HepG2 (cell line): ENCODE data around the gene IGFBP6. TPM values are rescaled to one million over a fixed set of nuclear protein-coding genes. Genes with fewer than 3 reads are reported as not detected.

Experiments used
- BATF2 ChIP-seq: sonication (generic); formaldehyde crosslinking; IDR thresholded peaks from 2 replicates; pipeline ENCODE4 v1.8.0; 2022; ENCODE audit warnings: mild to moderate bottlenecking, missing genetic modification reagents, moderate library complexity
- DNMT1 ChIP-seq: sonication (generic); formaldehyde crosslinking; IDR thresholded peaks from 2 replicates; pipeline ENCODE4 v1.5.1; 2020; ENCODE audit warnings: mild to moderate bottlenecking, missing genetic modification reagents
- EEA1 ChIP-seq: sonication (generic); formaldehyde crosslinking; IDR thresholded peaks from 2 replicates; pipeline ENCODE4 v1.5.1; 2020; ENCODE audit warnings: mild to moderate bottlenecking, missing genetic modification reagents, borderline replicate concordance
- FOXK2 ChIP-seq: fragments of 450-650 bp; IDR thresholded peaks from 2 replicates; pipeline ENCODE4 v1.6.1; 2016
- HCFC1 ChIP-seq: fragments of 150-350 bp; IDR thresholded peaks from 2 replicates; pipeline ENCODE4 v1.6.1; 2014; ENCODE audit warnings: low read depth, low read length
- NBN ChIP-seq: fragments of 450-650 bp; conservative IDR thresholded peaks from 2 replicates; pipeline ENCODE4 v1.6.1; 2017
- RNF219 ChIP-seq: sonication (generic); formaldehyde crosslinking; IDR thresholded peaks from 2 replicates; pipeline ENCODE4 v1.5.0; 2020; ENCODE audit warnings: mild to moderate bottlenecking, missing genetic modification reagents
- TP53 ChIP-seq: sonication (generic); formaldehyde crosslinking; conservative IDR thresholded peaks from 2 replicates; pipeline ENCODE4 v1.4.0; 2020; ENCODE audit warnings: missing genetic modification reagents
- ZBTB49 ChIP-seq: sonication (generic); formaldehyde crosslinking; IDR thresholded peaks from 2 replicates; pipeline ENCODE4 v1.4.0; 2020; ENCODE audit warnings: missing genetic modification reagents, borderline replicate concordance
- ZNF251 ChIP-seq: sonication (generic); formaldehyde crosslinking; IDR thresholded peaks from 2 replicates; pipeline ENCODE4 v1.9.0; 2021; ENCODE audit warnings: mild to moderate bottlenecking, missing genetic modification reagents
- ZNF704 ChIP-seq: sonication (generic); formaldehyde crosslinking; IDR thresholded peaks from 2 replicates; pipeline ENCODE4 v1.8.1; 2023; ENCODE audit warnings: mild to moderate bottlenecking, inconsistent platforms, moderate library complexity, missing genetic modification reagents, borderline replicate concordance
- ZNF75D ChIP-seq: sonication (generic); formaldehyde crosslinking; IDR thresholded peaks from 2 replicates; pipeline ENCODE4 v1.8.1; 2023; ENCODE audit warnings: missing genetic modification reagents, mild to moderate bottlenecking, borderline replicate concordance
- ZNF816 ChIP-seq: sonication (generic); formaldehyde crosslinking; IDR thresholded peaks from 2 replicates; pipeline ENCODE4 v1.8.0; 2022; ENCODE audit warnings: missing genetic modification reagents, mild to moderate bottlenecking, borderline replicate concordance
- polyA plus RNA-seq, 8 experiments: library from polyadenylated mRNA; depleted of rRNA in 3 of 8; stranded (reverse) in 7 of 8; unstranded in 1 of 8; fragments of >200 nt; fragmentation: Illumina TruSeq in 4 of 8; extraction: Trizol in 4 of 8; gene quantifications; 2 replicates each; pipeline versions ENCODE4 v1.2.1 to v1.2.3, GENCODE V29; 2011 to 2016; ENCODE audit warnings: low read depth in 4 of 8, missing spikeins in 1 of 8, mixed read lengths in 1 of 8; ENCODE audit not compliant: insufficient read depth in 1 of 8
- total RNA-seq, 5 experiments: library from RNA; depleted of rRNA; stranded (reverse); fragments of >200 nt; fragmentation: Illumina TruSeq; extraction: Trizol; gene quantifications; 2 replicates each; pipeline ENCODE4 v1.2.3, GENCODE V29; 2016; ENCODE audit warnings: low read depth in 1 of 5
- TF ChIP-seq, protein P1 (sequence below): sonication (generic); formaldehyde crosslinking; conservative IDR thresholded peaks from 2 replicates; pipeline ENCODE4 v1.4.0; 2020; ENCODE audit warnings: missing genetic modification reagents
- TF ChIP-seq, protein P2 (sequence below): IDR thresholded peaks from 2 replicates; pipeline ENCODE4 v1.6.1; 2016; ENCODE audit warnings: missing genetic modification reagents, missing compliant biosample characterization
- TF ChIP-seq, protein P3 (sequence below): sonication (generic); formaldehyde crosslinking; IDR thresholded peaks from 2 replicates; pipeline ENCODE4 v1.5.1; 2020; ENCODE audit warnings: missing genetic modification reagents, mild to moderate bottlenecking, borderline replicate concordance

Gene IGFBP6
- total and polyA plus RNA-seq, 2 of the 13 experiments (the other 11 are each of a cell fraction or from before 2014, with no cell fraction given): 3.9 to 25.2 TPM

DNA sequence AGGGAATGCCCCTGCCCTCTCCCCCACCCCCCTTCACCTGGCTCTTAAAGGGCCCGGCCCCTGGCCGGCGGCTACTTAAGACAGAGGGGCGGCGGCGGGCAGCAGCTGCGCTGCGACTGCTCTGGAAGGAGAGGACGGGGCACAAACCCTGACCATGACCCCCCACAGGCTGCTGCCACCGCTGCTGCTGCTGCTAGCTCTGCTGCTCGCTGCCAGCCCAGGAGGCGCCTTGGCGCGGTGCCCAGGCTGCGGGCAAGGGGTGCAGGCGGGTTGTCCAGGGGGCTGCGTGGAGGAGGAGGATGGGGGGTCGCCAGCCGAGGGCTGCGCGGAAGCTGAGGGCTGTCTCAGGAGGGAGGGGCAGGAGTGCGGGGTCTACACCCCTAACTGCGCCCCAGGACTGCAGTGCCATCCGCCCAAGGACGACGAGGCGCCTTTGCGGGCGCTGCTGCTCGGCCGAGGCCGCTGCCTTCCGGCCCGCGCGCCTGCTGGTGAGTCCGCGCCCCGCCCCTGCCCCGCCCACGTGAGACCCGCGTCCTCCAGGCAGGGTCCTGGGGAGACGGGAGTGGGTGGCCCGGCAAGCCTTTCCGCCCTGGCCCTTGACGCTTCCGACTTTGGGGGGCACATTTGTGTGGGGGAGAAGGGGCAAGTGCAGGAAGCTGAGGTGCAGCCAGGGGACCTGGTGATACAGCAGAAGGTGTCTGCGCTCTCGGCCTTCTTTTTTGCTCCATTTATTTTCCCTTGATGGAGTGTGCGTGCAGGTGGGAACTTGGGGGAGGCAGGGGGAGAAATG is at the start of gene IGFBP6 (continued):
- TF ChIP-seq NBN (no peak), ZBTB49 (CRISPR knock-in tag) (no peak), HCFC1 (no peak), DNMT1 (no peak), EEA1 (CRISPR knock-in tag) (peak; percentile 47; the same call in 1 of the 2 replicates), FOXK2 (no peak), BATF2 (peak; percentile 71; the same call in 1 of the 2 replicates), RNF219 (no peak), ZNF75D (CRISPR knock-in tag) (no peak), ZNF816 (CRISPR knock-in tag) (no peak), TP53 (CRISPR knock-in tag) (no peak), ZNF251 (no peak), ZNF704 (CRISPR knock-in tag) (peak; percentile 41; the same call in 1 of the 2 replicates)
- TF ChIP-seq, protein P1, sequence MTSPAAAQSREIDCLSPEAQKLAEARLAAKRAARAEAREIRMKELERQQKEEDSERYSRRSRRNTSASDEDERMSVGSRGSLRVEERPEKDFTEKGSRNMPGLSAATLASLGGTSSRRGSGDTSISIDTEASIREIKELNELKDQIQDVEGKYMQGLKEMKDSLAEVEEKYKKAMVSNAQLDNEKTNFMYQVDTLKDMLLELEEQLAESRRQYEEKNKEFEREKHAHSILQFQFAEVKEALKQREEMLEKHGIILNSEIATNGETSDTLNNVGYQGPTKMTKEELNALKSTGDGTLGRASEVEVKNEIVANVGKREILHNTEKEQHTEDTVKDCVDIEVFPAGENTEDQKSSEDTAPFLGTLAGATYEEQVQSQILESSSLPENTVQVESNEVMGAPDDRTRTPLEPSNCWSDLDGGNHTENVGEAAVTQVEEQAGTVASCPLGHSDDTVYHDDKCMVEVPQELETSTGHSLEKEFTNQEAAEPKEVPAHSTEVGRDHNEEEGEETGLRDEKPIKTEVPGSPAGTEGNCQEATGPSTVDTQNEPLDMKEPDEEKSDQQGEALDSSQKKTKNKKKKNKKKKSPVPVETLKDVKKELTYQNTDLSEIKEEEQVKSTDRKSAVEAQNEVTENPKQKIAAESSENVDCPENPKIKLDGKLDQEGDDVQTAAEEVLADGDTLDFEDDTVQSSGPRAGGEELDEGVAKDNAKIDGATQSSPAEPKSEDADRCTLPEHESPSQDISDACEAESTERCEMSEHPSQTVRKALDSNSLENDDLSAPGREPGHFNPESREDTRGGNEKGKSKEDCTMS (CRISPR knock-in tag): no peak
- TF ChIP-seq, protein P2, sequence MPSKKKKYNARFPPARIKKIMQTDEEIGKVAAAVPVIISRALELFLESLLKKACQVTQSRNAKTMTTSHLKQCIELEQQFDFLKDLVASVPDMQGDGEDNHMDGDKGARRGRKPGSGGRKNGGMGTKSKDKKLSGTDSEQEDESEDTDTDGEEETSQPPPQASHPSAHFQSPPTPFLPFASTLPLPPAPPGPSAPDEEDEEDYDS (CRISPR knock-in tag): no peak
- TF ChIP-seq, protein P3, sequence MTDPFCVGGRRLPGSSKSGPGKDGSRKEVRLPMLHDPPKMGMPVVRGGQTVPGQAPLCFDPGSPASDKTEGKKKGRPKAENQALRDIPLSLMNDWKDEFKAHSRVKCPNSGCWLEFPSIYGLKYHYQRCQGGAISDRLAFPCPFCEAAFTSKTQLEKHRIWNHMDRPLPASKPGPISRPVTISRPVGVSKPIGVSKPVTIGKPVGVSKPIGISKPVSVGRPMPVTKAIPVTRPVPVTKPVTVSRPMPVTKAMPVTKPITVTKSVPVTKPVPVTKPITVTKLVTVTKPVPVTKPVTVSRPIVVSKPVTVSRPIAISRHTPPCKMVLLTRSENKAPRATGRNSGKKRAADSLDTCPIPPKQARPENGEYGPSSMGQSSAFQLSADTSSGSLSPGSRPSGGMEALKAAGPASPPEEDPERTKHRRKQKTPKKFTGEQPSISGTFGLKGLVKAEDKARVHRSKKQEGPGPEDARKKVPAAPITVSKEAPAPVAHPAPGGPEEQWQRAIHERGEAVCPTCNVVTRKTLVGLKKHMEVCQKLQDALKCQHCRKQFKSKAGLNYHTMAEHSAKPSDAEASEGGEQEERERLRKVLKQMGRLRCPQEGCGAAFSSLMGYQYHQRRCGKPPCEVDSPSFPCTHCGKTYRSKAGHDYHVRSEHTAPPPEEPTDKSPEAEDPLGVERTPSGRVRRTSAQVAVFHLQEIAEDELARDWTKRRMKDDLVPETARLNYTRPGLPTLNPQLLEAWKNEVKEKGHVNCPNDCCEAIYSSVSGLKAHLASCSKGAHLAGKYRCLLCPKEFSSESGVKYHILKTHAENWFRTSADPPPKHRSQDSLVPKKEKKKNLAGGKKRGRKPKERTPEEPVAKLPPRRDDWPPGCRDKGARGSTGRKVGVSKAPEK (CRISPR knock-in tag): no peak
